HG03354 (cell line): ENCODE measurements around the gene FGF2.
"Not testable (repeated sequence)": the region's sequence is repeated elsewhere in the genome, so short reads cannot be mapped to it uniquely, and the experiment has no call there.

Experiments used
- ATAC-seq: cut with Tn5 transposase; IDR thresholded peaks from one replicate; pipeline ENCODE4 v1.9.1; 2021; ENCODE audit warnings: mild to moderate bottlenecking; ENCODE audit not compliant: unreplicated experiment, poor library complexity, severe bottlenecking

The FGF2 gene

GRCh38 chr4:122810669-122811068 lies 16.0 kb upstream of the FGF2 start:
- no peak for ATAC-seq

GRCh38 chr4:122811781-122812180 lies 14.8 kb upstream of the FGF2 start:
- not testable (repeated sequence) for ATAC-seq

DNA sequence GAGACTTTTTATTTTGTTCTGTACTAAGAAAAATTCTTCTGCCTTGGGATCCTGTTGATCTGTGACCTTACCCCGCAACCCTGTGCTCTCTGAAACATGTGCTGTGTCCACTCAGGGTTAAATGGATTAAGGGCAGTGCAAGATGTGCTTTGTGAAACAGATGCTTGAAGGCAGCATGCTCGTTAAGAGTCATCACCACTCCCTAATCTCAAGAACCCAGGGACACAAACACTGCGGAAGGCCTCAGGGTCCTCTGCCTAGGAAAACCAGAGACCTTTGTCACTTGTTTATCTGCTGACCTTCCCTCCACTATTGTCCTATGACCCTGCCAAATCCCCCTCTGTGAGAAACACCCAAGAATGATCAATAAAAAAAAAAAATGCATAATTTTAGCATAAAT lies 13.8 kb upstream of the FGF2 start:
- not testable (repeated sequence) for ATAC-seq

DNA sequence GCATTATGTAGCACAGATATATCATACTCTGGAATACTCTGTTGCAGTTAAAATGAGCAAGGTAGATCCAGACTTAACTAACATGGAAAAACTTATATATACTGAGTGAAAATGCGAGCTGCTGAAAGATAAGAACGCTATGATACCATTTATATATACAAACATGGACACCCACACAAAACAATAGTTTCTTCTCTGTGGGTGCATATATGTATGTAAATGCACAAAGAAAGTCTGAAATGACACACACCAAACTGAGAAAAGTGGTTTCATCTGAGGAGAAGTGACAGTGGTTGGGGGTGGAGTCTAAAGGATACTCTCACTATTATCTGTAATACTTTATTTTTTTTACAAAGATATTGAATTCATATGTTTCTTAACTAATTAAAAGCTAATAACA lies 12.2 kb upstream of the FGF2 start:
- peak; percentile 98 for ATAC-seq

GRCh38 chr4:122815248-122815647 lies 11.4 kb upstream of the FGF2 start:
- ATAC-seq = no peak

GRCh38 chr4:122816476-122816875 lies 10.2 kb upstream of the FGF2 start:
- no peak for ATAC-seq

- ATAC-seq = no peak
These were observed 6.8 kb upstream of the FGF2 start for GRCh38 chr4:122819708-122820449.

DNA sequence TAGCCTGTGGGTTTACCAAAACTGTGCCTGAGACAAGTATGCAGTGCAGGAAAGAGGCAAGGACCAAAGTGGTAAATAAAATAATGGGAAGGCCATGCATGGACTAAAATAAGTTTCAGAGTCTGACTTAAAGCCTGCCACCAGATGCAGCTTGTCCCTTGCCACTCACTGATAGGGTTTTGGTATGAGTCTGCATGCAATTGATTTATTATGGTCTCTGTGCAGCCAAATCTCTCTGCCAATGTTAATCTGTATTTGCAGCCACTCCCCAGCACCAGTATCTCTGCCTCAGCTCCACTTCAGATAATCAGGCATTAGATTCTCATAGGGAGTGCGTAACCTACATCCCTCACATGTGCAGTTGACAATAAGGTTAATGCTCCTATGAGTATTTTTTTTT lies 5.5 kb upstream of the FGF2 start:
- ATAC-seq = no peak

- ATAC-seq = no peak
These were observed 4.2 kb upstream of the FGF2 start for GRCh38 chr4:122822466-122822865.

GRCh38 chr4:122823476-122823875 lies 3.2 kb upstream of the FGF2 start:
- no peak for ATAC-seq

GRCh38 chr4:122824616-122825015 lies 2.0 kb upstream of the FGF2 start:
- no peak for ATAC-seq

- no peak for ATAC-seq
These were observed 528 bp upstream of the FGF2 start for GRCh38 chr4:122826079-122826527.

DNA sequence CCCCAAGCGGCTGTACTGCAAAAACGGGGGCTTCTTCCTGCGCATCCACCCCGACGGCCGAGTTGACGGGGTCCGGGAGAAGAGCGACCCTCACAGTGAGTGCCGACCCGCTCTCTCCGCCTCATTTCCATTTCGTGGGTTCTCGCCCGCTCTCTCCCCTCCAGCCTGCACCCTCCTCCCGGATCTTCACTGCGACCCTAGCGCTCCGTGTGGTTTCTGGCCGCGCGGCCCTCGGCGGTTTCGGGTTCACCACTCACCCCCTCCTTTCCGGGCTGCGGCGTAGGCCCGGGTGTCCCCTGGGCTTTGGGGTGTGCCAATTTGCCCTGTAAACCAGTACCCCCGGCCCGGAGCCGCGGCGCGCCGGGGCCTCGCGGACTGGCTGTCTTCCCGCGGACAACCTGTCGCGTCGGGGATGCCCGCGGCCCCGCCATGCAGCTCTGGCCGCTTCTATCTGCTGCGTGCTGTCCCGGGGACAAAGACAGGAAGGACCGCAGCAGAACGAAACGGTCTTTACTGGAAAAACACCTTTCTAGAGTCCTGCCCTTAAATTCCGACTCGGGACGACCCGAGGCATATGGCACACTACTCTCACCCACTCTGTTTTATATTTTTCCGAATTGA lies 737 bp downstream of the FGF2 start:
- peak; percentile 57 for ATAC-seq

- ATAC-seq = peak; percentile 86
These were observed 1.4 kb downstream of the FGF2 start for GRCh38 chr4:122827879-122828601.

DNA sequence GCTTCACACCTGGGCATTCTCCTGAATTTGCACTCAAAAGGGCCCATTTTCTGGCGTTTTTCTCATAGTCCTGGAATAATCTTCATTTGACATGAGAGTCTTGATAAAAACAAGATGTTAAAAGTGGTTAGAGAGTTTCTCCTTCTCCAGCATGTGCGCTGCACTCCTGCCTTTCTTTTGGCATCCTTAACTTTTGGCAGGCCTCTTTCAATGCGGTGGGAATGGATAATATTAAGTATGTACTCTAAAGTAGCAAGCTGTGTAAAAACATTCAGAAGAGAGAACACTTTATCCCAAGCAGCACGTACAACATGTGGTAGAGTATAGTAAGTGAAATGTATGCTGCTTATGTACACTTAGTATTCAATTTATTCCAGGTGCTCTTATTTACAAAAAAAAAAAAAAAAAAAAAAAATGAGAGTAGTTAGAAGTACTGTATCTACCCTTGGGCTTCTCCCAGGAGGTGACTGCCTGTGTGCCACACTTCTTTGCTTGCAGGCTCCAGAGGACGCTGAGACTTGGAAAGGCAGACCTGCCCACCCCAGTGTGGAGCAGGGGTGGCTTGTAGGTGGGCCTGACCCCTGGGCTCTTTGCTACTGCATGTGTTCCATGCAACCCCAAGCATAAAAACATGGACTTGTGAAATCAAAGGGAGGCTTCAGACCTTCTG lies 3.9 kb downstream of the FGF2 start:
- no peak for ATAC-seq

- ATAC-seq = no peak
These were observed 5.0 kb downstream of the FGF2 start for GRCh38 chr4:122831515-122832196.

DNA sequence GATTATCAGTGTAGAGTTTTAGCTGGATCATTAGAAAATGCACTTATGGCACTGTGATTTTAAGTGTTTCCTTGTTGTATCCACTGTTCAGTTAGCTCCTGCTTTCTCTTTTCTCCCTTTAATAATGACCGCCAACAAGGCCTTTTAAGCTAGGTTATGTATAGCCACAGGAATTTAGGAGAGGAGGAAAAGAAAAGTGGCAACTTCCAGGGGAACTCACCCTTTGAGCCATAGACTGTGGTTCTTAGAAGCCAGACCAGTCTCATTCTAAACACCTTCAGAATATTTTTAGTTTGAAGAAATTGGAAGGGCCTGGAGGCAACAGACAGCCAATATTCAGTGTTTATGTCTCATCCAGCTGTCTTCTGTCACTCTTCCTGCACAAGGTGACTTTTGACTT lies 6.1 kb downstream of the FGF2 start:
- ATAC-seq = no peak

GRCh38 chr4:122833999-122834398 lies 7.4 kb downstream of the FGF2 start:
- ATAC-seq = no peak

DNA sequence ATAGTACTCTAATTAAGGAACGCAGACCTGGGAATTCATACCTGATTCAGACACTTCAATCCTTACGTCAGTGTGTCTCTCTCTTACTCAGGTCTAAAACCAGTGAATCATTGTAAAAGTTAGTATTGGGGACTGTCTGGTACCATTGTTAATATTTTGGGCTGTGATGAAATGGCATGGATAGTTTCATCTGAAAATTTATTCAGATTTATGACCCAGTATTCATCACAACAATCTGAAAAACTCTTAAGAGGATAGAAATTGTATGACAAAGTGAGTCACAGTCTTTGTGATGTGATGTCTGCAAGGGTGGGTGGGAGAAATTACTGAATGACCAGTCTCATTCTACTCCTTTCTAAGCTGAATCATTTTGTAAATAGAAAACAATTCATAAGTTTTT lies 10.3 kb downstream of the FGF2 start:
- ATAC-seq = no peak

DNA sequence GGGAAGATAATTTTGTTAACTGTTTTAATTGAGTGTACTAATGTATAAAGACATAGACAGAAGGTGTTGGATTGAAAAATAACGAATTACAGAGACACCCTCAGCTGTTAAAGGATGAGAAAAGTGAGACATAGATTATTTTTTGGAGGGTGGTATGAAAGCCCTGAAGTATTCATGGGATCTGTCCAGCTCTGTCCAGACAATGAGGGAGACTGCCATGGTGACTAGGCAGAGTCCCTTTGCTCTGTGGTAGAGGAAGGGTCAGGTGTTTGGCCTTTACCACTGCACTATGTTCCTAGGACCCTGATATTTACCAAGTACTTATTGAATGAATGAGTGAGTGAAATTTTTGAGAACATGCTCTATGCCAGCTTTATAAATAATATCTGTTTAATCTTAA lies 11.4 kb downstream of the FGF2 start:
- no peak for ATAC-seq
